Lower lobe of right lung (tissue), 2 donors: ENCODE measurements around the gene AGMO. TPM values are rescaled to one million over a fixed set of nuclear protein-coding genes. Genes with fewer than 3 reads are reported as not detected.

Experiments used
- ATAC-seq, 2 donors: fragments of 200-7000 bp; cut with Tn5 transposase; one replicate each; pipeline ENCODE4 v1.9.1; 2020 to 2022; ENCODE audit warnings: mild to moderate bottlenecking in 2 of 2, moderate library complexity in 2 of 2
- DNase-seq: peaks from one replicate; pipeline ENCODE4 v3.0.0-alpha.2; 2020
- H3K27ac ChIP-seq: fragments of 200-600 bp; one replicate; pipeline ENCODE4 v1.8.0; 2022
- H3K27me3 ChIP-seq: fragments of 200-600 bp; one replicate; pipeline ENCODE4 v1.8.0; 2022; ENCODE audit warnings: low read depth
- H3K36me3 ChIP-seq: fragments of 200-600 bp; one replicate; pipeline ENCODE4 v1.8.0; 2022; ENCODE audit warnings: mild to moderate bottlenecking
- H3K4me1 ChIP-seq: fragments of 200-600 bp; one replicate; pipeline ENCODE4 v1.8.0; 2022
- H3K4me3 ChIP-seq: fragments of 200-600 bp; one replicate; pipeline ENCODE4 v1.8.0; 2022; ENCODE audit warnings: mild to moderate bottlenecking
- H3K9me3 ChIP-seq: fragments of 200-600 bp; one replicate; pipeline ENCODE4 v1.8.0; 2022
- intact Hi-C: fragments of 100-400 bp; cut with DNase I; formaldehyde crosslinking; loops from one replicate; pipeline ENCODE4 v1.11.0; 2022
- total RNA-seq: library from RNA; stranded (reverse); fragmentation: NEBNext Ultra II Directional; extraction: Animal tissue kit (Norgen Biotek cat#: 25700); gene quantifications from one replicate; pipeline ENCODE4 v1.2.1, GENCODE V29; 2021
- TF ChIP-seq, protein P1 (sequence below): fragments of 200-600 bp; IDR thresholded peaks from one replicate; pipeline ENCODE4 v1.8.0; 2022; ENCODE audit warnings: antibody characterized with exemption, mild to moderate bottlenecking
- donor health status: DM: no; HTN: yes; CAD: no; lungs with severe emphysema.

AGMO gene
- total RNA-seq, 1 donor from 2014 or later = not detected

DNA sequence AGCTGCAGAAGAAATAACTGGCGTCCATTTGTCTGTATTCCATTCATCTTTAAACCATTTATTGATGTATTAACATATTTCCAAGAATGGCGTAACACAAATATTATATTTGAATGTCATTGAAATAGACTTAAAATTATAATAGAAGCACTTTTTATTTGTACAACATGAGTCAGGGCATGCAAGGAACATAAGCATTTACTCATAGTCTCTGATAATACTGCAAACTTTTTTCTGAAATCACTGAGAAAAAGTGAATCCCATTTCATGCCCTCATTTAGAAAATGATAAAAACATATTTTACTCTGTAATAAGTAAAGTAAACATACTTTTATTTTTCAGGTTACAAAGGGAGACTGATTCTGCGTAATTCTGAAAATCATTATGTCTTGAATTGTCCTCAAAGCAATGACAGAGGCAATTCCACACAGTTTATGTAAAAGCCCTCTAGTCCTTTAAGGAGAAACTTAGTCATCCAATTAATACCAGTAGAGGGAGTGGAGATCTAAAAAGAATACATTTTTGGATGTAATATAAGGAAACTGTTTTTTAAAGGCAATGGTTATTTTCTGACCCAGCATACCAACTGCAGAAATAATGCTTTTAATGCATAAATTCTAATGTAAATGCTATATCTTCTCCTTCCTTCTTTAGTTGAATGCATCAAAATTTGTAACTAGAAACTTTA, 58.1 kb downstream of the AGMO start:
- Histone ChIP-seq H3K4me1 (no peaks in the 10 kb centered on the region), H3K4me3 (no peak overlapping the region), H3K36me3 (no peaks in the 10 kb centered on the region), H3K9me3 (no peaks in the 10 kb centered on the region), H3K27ac (no peak overlapping the region), H3K27me3 (no peaks in the 10 kb centered on the region)
- intact Hi-C loops = no loop called here
- no peak for ATAC-seq
- DNase-seq = no peak
- TF ChIP-seq, protein P1, sequence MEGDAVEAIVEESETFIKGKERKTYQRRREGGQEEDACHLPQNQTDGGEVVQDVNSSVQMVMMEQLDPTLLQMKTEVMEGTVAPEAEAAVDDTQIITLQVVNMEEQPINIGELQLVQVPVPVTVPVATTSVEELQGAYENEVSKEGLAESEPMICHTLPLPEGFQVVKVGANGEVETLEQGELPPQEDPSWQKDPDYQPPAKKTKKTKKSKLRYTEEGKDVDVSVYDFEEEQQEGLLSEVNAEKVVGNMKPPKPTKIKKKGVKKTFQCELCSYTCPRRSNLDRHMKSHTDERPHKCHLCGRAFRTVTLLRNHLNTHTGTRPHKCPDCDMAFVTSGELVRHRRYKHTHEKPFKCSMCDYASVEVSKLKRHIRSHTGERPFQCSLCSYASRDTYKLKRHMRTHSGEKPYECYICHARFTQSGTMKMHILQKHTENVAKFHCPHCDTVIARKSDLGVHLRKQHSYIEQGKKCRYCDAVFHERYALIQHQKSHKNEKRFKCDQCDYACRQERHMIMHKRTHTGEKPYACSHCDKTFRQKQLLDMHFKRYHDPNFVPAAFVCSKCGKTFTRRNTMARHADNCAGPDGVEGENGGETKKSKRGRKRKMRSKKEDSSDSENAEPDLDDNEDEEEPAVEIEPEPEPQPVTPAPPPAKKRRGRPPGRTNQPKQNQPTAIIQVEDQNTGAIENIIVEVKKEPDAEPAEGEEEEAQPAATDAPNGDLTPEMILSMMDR = no peak

GRCh38 chr7:15498465-15498864, 63.4 kb downstream of the AGMO start:
- Histone ChIP-seq H3K27me3 (no peaks in the 10 kb centered on the region), H3K27ac (no peak overlapping the region), H3K36me3 (no peaks in the 10 kb centered on the region), H3K9me3 (no peaks in the 10 kb centered on the region), H3K4me1 (no peaks in the 10 kb centered on the region), H3K4me3 (no peak overlapping the region)
- intact Hi-C loops = no loop called here
- DNase-seq = no peak
- ATAC-seq = no peak
- TF ChIP-seq, protein P1 = no peak

DNA sequence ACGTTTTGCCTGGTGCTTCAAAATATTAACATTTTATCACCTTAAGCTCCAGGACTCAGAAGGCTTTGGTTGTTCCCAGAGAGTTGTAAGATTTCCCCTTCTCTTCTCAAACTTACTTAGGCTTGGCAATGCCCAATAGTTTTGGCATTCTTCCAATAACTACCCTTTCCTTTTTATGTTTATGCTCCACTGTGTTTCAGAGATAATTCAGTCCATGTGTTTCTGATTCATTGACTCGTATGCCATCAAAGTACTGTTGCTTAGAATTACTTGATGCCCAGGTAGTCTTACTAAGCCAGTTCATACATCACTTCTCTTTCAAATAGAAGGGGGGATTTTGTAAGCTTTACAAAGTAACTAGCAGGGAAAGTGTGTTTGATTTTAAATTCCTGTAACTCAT, 66.6 kb downstream of the AGMO start:
- Histone ChIP-seq H3K4me3 (no peak overlapping the region), H3K4me1 (no peaks in the 10 kb centered on the region), H3K36me3 (no peaks in the 10 kb centered on the region), H3K27ac (no peak overlapping the region), H3K27me3 (no peaks in the 10 kb centered on the region), H3K9me3 (no peaks in the 10 kb centered on the region)
- intact Hi-C loops = no loop called here
- DNase-seq (no peak), ATAC-seq (no peak)
- TF ChIP-seq, protein P1 = no peak

GRCh38 chr7:15494711-15495110, 67.1 kb downstream of the AGMO start:
- no peaks in the 10 kb centered on the region for H3K4me1 ChIP-seq
- TF ChIP-seq, protein P1 = no peak
- H3K4me3 ChIP-seq = no peak overlapping the region
- no peaks in the 10 kb centered on the region for H3K27me3 ChIP-seq
- no peak for DNase-seq
- ATAC-seq = no peak
- no peaks in the 10 kb centered on the region for H3K36me3 ChIP-seq
- H3K27ac ChIP-seq = no peak overlapping the region
- no peaks in the 10 kb centered on the region for H3K9me3 ChIP-seq
- intact Hi-C loops = no loop called here

DNA sequence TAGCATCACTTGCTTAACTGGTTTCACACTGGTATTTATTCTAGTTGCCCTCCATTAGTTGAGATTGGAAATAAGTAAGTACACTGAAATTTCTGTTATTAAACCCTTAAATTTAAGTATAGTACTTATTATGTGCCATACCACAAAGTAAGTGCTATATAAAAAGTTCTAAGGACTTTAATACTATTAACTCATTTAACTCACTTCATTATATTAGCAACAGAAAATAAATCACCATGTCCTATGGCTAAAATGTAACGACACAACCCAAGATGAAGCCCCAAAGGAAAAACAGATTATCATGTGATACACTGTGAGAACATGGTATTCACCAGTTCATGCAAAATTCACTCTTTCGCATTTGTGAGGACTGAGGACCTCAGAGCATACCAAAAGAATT, 70.5 kb downstream of the AGMO start:
- H3K27ac ChIP-seq = no peak overlapping the region
- H3K36me3 ChIP-seq = no peaks in the 10 kb centered on the region
- no peak overlapping the region for H3K4me3 ChIP-seq
- TF ChIP-seq, protein P1 = no peak
- intact Hi-C loops = no loop called here
- DNase-seq (no peak), ATAC-seq (no peak)
- no peaks in the 10 kb centered on the region for H3K9me3 ChIP-seq
- H3K27me3 ChIP-seq = no peaks in the 10 kb centered on the region
- H3K4me1 ChIP-seq = no peaks in the 10 kb centered on the region
